ENCODE measurements around the gene PLCB3.

- TF ChIP-seq CTCF (IDR thresholded peaks at IDR 0.05) (no peak), POLR2A (IDR thresholded peaks at IDR 0.05) (peak; percentile 33), EP300 (IDR thresholded peaks at IDR 0.05; ENCODE audit: low read depth) (no peak)
Observed at GRCh38 chr11:64305075-64305690, 53.9 kb downstream of the PLCB3 start, which contains the start of gene ESRRA.
